HG03095 (cell line): ENCODE results near the gene TPBGL.

ENCODE experiments used
- ATAC-seq: cut with Tn5 transposase; IDR thresholded peaks from one replicate; pipeline ENCODE4 v1.9.1; 2021; ENCODE audit warnings: moderate library complexity; ENCODE audit not compliant: unreplicated experiment

Gene TPBGL

DNA sequence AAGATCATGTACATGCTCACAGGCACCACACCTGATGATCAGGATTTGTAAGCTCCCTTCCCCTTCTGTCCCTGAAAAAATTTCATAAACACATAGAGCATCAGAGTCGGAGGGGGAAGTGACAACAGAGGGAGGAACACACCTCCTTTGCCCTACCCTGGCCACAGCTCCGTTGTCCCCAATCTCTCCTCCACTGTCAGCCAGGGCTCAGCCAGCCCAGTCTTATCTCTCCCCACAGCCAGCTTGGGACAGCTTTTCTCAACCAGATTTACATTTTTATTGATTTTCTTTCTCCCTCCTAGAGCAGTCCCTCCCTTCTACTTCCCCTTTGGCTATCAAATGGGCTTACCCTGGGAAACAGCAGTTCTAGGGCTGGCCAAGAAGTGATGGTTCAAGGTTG, 32.1 kb upstream of the TPBGL start:
- ATAC-seq = no peak

DNA sequence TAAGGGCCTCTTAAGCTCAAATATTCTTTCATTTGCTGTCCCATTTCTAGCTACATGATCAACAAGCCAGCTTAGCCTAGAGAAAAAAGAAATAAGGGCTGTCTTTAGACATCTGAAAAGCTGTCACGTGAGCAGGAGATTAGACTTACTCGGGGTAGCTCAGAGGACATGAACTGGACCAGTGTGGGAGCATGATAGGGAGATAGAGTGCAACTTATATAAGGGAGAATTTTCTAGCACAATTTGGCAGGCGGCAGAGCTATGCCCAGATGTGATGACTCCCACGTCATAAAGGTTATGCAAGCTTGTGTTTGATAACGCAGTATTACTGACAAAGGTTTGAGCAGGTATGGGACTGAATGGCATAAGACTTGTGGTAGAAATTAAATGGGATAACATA, 28.2 kb upstream of the TPBGL start:
- no peak for ATAC-seq

DNA sequence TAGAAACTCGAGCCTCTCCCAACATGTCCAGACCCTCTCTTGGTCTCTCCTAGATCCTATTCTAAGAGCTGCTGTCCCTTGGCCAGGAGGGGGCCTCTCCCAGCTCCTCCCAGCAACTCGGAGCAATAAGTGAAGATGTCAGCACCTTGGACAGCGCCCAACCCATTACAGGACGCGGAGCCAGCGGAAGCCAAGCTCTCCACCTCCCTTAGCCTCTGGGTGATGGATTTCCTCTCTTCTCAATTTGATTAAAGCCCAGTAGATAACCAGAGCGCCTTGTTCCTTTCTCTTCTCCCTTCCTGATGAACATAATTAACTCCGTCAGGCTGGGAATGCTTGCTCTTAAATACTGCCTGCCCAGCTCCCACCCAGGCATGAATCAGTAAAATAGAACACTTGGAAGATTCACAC, 26.2 kb upstream of the TPBGL start:
- no peak for ATAC-seq

DNA sequence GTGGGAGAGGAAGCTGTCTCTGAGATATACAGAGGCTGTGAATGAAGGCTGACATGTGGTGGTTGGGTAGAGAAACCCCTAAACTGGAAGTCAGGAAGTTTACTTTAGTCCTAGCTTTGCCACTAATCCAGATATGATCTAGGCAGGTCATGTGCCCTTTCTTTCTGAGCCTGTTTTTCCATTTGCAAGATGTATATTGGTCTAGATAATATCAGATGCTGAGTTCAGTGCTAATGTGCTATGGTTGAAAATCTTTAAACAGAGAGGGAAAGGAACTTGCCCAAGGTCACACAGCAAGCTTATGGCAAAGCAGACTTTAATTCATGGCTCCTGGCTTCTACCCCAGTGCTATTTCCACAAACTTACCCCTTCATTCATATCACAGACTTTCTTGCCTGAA, 25.7 kb upstream of the TPBGL start:
- no peak for ATAC-seq

DNA sequence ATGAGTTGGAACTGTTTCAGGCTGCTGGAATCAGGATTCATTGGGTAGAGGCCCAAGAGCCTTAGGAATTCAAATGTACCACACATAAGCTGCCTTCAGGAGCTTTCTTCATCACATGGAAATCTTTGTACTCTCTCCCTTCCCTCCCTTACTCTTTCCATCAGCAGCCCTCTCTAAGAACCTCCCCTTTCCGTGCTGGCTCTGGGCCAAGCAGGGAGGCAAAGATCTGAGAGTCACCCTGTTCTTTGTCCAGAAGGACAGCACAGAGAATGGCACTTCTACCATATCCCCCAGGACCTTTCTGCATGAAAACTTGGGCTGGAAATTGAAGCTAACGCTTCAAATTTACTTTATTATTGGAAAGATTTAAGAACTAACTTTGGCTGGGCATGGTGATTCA, 20.7 kb upstream of the TPBGL start:
- ATAC-seq = no peak

DNA sequence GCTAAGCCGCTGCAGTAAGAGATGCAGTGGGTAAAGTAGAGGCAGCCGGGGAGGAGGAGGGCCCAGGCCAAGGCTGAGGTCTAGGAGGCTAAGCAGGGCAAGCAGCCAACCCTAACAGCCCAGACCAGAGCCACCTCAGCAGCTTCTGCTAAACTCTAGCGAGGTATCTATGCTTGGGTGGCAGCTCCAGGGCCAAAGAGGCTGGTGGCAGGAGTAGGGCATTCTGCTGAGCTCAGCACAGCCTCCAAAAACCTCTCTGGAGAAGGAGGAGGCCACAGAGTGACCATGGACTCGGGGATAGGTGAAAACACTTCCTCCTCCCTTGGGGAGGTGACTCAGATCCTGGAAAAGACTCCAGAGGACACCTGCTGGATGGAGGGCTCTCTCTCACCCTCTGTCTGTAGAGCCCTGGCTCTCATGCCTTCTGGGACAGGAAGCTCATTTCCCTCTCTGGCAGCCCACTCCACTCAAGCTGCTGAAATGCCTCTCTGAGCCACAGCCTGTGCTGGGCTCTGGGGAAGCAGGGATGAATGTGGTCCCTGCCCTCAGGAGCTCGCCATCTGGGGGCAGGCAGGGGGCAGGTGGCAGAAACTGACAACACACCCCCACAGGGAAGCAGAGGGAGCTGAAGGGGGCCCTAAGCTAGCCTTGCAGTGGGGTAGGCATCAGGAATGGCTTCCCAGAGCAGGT, 16.5 kb upstream of the TPBGL start:
- no peak for ATAC-seq

DNA sequence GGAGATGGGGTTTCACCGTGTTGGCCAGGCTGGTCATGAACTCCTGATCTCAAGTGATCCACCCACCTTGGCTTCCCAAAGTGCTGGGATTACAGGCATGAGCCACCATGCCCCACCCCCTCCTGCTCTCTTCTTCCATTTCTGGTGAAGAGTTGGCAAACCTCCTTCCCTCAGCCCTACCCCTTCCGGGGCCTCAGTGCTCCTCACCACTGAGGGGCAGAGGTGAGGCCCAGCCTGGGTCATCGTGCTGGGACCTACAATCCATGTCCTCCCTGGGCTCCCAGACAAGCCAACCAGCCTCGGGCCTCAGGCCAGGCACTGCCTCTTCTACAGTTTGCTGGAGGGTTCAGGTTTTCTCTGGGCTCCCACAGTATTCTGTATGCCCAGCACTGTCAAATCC, 14.8 kb upstream of the TPBGL start:
- no peak for ATAC-seq

DNA sequence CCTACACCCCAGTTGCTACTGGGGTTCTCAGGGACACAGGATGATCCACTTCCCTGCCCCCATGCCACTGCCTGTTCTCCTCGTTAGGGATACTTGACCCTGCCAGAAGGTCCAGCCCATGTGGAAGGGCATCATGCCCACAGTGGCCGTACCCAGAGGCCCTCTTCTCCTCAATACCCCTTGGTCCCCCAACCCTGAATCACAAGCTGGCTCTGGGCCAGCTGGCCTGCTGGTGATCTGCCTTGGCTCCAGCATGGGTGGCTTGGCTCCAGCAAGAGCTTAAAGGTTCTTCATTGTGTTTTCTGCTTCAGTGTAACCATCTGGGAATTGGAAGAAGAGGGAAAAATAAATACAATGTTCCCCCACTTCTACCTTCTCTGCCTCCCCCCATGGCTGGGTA, 11.1 kb upstream of the TPBGL start:
- no peak for ATAC-seq

DNA sequence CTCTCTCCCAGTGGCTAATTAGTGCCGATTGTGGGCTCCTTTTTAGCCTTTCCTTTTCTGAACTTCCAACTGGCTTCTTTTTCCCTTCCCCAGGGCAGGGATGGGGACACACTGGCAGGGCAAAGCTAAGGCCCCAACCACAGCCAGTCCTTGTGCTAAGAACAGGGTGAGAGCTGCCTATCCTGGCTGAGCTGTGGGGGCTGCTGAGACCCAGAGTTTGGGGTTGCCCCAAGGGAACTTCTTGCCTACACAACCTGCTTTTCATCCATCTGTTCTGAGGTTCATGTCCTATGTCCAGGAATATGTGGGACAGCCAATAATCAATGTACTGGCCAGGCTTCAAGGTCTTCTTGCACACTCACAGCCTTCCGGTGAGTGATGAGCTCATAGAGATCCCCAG, 10.0 kb upstream of the TPBGL start:
- no peak for ATAC-seq

DNA sequence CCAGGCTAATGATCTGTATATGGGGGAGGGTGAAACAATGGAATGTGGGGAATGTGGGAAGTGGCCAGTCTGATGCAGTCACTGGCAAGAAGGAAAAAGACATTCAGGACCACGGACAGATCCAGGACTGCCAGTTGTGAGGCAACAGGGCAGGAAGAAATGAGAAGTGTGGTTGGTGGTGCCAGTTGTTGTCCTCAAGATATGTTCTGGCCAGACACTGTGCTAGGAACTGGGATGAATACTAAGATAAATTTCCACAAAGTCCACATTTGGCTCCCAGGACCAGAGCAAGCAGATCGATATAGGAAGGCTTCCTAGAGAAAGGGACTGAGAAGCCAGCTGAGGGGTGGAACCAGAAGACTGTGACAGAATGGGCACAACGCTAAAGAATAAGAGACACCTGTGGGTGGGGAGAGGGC, 6.8 kb upstream of the TPBGL start:
- no peak for ATAC-seq

DNA sequence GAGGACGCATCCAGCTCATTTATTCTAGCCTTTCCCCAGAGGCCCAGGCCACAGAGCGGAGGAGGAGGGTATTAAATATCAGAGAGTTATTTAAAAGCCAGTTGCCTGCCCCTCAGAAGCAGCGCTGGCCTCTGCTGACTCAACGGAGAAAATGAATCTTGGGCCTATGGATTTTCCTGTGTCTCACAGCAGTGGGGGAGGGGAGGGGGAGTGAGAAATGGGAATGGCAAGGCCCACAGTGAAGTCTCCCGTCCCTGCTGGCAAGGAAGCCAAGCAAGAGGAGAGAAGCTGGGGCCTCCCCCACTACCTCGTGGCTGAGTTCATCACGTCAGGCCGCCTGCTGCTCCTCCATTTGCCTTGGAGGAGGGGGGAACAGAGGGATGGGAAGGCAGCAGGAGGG, 4.5 kb upstream of the TPBGL start:
- ATAC-seq = no peak

DNA sequence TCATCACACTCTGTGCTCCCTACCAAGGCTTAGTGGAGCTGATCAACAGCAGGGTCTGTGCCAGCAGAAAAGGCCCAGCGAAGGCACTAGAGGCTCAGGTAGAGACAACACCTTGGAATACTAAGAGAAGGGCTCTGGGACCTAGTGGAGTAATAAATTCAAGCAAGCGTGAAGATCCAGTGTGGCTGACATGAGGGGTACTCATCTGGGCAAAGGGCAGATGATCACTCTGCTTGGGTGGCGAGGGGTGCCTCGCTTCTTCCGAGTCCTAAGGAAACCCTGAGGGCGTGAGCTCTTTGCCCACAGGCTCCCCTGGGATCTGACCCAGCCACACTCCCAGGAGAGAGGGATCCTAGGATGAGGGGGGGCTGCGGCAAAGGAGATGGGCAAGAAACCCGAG, 3.5 kb upstream of the TPBGL start:
- no peak for ATAC-seq

DNA sequence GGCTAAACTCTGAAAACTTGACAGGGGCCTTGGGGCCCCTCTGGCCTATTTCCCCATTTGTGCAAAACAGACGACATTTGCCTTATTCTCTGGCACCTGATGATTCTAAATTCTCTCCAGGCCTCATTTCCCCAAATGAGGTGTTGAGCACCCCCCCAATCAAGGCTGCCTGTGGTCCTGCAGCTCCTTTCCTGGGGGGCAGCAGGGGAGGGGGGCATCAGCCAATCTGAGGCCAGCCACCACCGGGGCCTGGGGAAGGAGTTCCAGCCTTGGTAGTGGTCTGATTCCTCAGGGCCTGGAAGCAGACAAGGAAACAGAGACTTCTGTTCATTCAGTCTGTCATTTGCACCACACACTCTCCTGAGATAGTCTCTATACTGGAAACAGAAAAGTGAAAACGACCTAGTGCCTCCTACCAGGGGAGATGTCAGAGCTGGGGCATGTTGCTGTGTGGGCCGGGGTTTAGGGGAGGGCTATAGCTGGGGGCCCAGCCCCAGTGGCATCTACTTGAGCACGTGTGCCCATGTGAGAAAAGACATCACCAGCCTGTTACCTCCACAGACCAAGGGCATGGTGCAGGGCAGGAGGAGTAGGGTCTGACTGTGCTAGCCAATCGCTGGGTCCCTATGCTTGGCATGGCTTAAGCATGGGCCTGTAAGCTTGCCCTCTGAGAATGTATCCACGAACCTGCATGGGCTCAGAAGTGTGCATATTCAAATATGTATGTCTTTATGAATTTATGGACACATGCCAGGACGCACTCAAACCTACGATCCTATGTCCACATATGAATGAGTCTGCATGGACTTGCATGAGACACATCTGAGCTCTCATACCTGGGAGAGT, 1.8 kb upstream of the TPBGL start:
- ATAC-seq = no peak

DNA sequence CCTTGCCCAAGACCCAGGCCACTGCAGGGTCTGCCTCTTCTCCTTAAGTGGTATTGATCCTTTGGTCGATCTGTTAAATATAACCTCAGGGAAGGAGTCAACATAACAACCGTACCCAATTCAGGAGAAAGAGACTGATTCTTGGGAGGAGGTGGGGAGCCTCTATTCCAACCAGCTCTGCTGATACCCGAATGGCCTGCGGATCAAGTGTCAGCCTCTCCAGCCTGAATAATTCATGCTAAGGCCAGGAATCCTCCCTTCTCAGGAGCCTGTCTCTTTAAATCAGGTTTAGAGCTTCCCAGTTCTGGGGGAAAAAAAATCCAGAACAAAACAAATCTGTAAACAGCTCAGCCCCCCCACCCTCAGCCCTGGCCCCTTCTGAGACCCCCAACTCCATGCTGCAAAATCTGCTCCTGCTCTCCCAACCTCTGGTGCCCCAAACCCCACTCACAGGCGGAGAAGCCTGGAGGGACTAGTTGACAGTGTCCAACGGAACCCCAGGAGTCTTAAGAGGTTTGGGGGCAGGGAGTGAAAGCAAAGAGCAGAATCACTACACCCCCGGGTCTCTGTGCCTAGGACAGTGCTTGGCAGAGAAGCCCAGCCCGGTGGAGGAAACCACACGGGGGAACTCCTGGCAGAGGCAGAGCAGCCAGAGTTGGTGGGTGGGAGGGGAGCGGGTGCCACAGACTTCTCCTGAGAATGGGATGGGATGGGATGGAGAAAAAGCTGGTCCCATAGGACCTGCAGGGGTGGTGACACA, 863 bp upstream of the TPBGL start:
- ATAC-seq = no peak

DNA sequence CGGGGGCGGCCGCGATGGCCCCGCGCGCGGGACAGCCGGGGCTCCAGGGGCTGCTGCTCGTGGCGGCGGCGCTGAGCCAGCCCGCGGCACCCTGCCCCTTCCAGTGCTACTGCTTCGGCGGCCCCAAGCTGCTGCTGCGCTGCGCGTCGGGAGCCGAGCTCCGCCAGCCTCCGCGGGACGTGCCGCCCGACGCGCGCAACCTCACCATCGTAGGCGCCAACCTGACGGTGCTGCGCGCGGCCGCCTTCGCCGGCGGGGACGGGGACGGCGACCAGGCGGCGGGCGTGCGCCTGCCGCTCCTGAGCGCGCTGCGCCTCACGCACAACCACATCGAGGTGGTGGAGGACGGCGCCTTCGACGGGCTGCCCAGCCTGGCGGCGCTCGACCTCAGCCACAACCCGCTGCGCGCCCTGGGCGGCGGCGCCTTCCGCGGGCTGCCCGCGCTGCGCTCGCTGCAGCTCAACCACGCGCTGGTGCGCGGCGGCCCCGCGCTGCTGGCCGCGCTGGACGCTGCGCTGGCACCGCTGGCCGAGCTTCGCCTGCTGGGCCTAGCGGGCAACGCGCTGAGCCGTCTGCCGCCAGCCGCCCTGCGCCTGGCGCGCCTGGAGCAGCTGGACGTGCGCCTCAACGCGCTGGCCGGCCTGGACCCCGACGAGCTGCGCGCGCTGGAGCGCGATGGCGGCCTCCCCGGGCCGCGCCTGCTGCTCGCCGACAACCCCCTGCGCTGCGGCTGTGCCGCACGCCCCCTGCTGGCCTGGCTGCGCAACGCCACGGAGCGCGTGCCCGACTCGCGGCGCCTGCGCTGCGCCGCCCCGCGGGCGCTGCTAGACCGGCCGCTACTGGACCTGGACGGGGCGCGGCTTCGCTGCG, 697 bp downstream of the TPBGL start:
- ATAC-seq = peak; percentile 72

DNA sequence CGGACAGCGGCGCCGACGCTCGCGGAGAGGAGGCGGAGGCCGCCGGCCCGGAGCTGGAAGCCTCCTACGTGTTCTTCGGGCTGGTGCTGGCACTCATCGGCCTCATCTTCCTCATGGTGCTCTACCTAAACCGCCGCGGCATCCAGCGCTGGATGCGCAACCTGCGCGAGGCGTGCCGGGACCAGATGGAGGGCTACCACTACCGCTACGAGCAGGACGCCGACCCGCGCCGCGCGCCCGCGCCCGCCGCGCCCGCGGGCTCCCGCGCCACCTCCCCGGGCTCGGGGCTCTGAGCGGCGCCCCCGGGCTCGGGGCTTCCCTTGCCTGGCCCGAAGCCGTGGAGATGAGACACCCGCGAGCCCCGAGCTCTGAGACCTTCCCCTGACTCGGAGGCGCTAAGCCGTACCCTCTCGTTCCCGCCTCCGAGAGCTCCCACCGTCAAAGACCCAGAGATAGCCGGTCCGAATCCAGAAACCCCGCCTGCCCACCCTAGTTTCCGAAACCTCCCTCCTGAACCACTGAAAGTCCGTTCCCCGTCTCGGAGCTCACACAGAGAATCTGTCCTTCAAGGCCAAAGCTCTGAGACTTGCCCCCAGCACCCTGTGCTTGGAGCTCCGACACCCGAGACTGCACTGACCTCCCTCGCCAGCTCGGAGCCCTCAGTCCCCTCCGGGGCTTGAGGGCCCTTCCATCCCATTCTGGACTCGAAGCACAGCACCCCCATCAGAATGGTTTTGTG, 1.5 kb downstream of the TPBGL start:
- no peak for ATAC-seq

DNA sequence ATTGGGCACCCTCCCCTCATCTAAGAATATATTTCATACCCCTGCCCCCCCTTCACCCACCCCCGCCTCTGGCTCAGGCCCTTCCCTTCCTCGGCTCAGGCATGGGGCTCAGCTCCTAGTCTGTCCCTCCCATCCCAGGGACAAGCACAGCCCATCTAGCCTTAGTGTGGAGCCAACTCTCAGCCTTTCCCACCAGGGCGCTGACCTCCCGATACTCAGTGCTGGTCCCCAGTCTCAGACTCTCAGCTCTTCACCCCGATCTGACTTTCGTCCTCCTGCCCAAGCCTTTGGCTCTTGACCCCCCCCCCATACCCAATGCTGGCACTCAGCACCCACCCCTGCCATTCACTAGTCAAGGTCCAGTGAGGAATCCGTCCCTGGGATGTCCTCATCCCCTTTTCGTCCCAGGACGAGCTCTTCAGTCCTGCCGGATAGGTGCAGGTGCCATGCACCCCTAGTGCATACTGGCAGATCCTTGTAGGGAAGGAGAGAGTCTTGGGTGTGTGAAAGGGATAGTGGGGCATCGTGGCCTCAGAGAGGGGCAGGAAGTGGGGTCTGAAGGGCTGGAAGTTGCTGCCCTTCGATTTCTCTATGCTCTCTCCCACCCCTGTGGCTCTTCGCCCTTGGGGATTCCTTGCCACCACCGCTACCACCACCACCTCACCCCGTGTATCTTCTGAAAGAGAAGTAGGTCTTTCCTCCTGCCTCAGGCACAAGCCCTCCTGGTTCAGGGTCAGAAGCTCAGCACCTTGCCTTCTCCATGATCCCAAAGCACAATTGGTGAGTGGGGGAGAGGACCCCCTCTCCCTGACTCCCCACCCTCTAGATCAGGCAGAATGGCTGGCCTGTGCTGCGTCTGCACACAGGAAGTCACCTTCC, 2.4 kb downstream of the TPBGL start:
- no peak for ATAC-seq

DNA sequence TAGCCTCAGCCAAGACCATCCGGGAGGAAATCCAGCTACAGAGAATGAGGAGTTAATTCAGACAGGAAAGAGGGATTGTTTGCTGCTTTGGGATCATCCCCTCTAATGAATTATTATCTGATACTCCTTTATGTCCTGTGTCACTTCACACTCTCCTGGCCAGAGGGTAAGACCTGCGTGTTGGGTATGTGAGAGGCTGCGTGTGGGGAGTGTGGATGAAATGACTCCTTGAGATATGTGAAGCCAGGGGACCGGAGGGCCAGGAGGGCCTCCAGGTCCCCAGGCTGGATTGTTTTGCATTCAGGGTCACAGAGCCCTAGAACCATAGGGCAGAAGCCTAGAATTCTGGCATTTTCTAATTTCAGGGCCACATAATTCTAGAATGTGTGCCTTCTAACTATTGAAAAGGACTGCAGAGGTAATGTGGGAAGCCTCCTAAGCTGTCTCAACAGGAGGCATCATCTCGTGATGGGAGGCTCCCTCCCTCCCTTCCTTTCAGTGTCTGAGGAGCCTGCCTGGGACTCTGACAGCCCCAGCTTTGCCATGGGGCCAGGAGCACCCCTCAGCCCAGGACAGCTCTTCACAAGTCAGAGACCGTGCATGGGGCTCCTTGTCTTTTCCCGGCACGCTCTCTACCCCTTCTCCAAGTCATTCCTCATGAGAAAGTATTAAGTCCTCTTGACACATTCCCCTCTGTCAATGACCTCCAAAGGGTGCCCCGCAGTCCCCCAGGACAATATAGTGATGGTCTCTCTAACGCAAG, 3.7 kb downstream of the TPBGL start:
- ATAC-seq = no peak
